NCI-H524 treated with DMSO at 0.1 percent for 48 hours (cell line): ENCODE results near the gene PIK3C2G.

Experiments
- DNase-seq: peaks from one replicate; lab custom pipeline; 2025; lab: John Stamatoyannopoulos, UW

PIK3C2G gene

DNA sequence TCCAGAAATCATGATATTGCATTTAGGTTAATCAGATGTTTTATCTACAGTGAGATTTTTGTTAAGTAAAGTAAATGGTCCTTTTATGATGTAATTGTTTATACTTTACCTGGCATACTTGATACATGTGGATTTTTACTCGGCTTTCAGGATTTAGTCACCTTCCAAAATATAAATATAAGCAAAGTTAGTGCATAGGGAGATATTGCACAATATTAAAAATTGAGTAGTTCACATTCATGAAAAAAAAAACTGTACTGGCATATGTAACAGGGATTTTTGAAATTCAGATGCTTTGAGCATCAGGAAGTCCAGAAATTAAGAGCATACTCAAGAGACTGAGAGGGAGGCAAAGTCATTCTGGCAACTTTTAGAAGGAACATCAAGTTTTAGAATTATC lies 303.0 kb downstream of the PIK3C2G start:
- DNase-seq = no peak

GRCh38 chr12:18567787-18568186 lies 306.5 kb downstream of the PIK3C2G start:
- peak; percentile 43 for DNase-seq

- no peak for DNase-seq
These were observed 309.2 kb downstream of the PIK3C2G start for GRCh38 chr12:18570543-18570942.

DNA sequence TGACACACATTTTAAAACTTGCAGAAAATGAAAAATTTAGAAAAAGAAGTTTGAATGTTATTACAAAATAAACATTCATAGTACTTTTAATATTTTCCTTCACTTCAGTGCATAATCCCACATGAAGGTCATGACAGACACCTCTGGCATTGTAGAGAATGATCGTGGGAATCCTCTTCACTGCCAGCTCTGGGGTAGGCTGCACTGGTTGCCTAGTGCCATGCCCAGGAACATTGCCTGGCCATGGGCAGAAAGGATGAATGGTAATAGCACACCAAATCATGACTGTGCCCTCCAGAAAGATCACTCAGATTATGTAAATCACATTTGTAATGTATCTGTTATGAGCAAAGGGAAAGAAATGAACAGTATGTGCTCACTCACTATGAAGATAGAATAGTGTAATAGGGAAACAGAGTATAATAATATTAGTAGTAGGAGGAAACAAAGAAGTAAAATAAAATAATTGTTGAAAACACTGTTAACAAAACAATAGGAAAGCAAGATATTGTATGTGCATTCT lies 314.8 kb downstream of the PIK3C2G start:
- no peak for DNase-seq

DNA sequence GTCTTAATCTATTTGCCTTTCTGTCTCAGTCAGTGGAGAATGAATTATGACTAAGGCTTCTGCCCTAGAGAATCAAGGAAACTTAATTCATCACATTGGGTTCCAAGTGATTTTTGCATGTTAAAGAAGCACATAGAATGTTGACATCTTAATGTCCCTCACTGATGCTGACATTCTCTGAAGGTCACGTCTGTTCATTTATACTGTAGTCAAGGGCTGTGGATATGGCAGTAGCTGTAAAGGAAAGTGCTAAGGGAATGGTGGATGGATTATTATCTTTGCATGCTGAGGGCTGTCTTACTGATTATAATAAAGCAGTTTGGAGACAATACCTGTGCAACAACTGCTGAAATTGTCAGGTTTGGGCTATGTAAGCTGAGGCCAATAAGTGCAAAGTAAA lies 315.3 kb downstream of the PIK3C2G start:
- DNase-seq = no peak

DNA sequence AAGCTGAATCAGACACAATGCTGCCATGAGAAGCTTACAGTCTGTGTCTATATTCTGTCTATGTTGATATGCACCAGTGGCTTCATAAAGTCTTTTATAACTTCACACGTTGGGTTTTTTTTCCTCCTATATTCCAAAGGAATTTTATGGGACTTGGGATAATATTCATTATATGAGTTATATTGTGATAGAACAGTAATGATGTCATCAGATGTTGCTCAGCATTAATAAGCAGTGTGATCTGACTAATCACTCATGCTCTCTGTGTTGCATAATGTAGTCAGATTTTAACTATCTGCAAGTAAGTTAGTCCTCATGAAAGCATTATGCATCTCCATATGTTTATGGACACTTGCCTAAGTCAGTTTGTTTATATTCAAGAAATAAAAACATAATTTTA lies 316.9 kb downstream of the PIK3C2G start:
- no peak for DNase-seq

- DNase-seq = peak; percentile 14
These were observed 319.0 kb downstream of the PIK3C2G start for GRCh38 chr12:18580291-18580690.

DNA sequence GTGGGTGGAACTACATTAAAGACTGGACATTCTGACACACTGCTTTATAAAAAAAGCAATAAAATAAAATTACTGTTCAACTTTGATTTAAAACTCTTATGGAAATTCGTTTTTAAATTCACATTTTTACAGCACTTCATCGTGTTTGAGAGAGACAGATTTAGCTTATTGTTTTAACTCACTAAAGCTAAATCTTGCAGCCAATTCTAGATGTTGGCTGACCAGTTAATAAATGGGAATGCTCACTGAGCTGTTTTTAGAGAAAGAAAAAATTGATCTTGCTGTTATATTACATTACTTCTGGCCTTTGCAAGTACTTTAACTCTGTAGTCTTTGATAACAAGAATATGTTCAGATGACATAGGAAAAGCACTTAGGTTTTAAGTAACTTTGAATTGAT lies 319.4 kb downstream of the PIK3C2G start:
- DNase-seq = no peak

DNA sequence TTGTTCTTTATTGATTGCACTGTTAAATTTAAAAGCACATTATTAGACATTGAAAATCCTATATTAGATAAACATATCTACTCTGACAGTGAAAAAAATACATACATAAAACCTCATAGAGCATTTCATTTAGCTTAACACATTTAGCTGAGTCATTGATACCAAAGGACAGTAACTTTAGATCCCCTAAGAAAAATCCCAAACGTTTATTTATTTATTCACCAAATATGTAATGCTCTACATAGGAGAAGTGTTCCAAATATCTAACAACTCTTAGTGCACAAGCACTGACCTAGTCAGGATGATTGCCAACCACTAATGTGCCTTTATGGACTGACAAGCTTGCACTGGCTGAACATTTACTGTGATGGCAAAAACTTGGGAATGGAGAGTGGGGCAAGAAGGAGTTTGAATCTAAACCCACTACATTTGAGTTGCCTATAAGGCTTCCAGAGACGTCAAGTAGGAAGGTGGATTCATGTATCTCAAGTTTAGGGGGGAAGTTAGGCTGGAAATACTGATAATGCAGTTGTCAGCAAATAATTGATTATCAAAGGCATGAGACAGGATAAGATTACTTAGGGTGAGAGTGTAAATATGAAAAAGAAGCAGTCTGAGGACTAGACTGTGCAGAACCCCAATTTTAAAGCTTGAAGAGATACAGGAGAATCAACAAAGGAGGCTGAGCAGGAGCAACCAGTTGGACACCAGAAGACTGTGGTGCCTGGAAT lies 320.1 kb downstream of the PIK3C2G start:
- DNase-seq = no peak

GRCh38 chr12:18583655-18584054 lies 322.3 kb downstream of the PIK3C2G start:
- DNase-seq = no peak

DNA sequence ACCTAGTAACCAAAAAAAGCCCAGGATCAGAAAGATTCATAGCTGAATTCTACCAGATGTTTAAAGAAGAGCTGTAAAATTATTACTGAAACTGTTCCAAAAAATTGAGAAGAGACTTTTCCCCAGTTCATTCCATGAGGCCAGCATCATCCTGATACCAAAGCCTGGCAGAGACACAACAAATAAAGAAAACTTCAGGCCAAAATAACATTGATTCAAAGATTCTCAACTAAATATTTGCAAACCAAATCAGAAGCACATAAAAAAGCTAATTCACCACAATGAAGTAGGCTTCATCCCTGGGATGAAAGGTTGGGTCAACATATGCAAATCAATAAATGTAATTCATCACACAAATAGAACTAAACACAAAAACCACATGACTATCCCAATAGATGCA lies 325.3 kb downstream of the PIK3C2G start:
- no peak for DNase-seq

DNA sequence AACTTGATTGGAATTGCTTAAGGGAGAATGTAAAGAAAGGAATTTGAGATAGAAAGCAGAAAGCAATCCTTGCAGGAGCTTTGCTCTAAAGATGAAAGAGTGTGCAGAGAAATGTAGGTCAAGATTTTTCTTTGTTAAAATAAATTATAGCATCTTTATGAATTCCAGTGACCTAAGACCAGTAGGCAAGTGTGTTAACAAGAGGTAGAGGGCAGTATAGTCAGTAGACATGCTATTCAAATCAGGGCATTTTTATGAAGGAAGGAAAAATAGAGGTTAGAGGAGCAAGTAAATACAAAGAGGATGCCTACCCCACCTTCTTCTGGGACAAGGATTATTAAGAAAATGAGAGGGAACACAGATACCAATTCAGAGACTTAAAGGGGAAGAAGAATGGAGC lies 328.0 kb downstream of the PIK3C2G start:
- no peak for DNase-seq

DNA sequence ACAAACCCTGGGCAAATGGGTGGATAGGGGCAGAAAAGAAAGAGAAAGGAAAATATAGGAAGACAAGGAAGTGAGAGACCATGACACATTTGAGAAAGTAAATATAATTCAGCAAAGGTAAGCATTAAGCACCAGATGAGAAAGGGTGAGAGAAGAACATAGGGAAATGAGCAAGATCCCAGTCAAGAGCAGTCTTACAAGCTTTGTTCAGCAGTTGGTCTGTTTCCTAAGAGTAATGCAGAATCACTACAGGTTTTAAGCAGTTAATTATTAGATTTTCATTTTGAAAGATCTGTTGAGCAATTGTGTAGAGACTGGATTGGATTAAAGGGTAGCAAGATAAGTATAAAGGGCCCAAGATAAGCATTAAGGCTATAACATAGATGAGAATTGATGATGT lies 330.2 kb downstream of the PIK3C2G start:
- DNase-seq = no peak

GRCh38 chr12:18595412-18595811 lies 334.1 kb downstream of the PIK3C2G start:
- no peak for DNase-seq

DNA sequence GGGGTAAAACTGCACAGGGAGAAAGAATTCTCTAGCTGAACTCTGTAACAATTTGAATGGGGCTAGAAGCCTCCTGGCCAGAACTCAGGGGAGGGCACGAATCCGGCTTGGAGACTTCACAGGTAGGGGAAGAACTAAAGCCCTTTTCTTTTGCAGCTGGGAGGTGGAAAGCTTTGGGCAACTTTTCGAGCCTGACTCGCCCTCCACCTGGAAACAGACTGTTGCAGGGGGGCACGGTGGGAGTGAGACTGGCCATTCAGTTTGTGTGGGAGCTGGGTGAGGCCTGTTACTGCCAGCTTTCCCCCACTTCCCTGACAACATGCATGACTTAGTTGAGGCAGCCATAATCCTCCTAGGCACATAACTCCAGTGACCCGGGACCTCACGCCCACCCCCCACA lies 340.6 kb downstream of the PIK3C2G start:
- DNase-seq = no peak

DNA sequence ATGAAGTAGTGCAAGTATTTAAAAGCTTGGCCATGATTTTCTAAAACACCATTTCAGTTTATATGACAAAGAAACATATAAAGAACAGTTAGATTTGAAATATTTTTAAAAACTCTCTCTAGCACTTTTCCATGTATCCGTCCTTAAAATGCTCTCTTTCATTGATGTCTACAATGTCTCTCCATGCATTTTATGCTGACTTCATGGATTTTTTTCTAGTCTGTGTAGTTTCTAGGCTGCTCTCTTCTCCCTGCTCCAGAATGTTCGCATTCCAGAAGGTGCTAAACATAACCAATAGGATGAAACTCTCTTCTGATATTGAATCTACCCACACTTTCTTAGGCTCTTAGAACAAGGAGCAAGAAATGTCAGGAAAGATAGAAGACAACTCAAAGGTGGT lies 351.7 kb downstream of the PIK3C2G start:
- DNase-seq = no peak

DNA sequence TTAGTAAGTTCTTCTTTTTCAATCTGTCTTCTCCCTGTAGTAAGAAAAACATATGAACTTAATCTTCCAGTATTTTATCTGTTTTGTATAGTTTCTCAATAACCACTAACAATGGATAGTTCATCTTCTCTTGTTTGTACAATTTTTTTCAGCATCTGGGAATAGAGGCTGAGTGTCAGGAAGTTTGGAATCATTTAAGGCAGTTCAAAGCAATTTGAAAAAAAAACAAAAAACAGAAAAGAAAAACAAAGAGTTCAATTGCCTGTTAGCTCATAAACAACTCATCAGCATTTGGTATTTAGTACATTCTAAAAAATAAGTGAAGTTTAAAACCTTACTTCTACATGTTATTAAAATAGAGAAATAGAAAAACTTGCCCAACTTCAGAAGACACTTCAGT lies 359.7 kb downstream of the PIK3C2G start:
- DNase-seq = no peak

- DNase-seq = no peak
These were observed 368.1 kb downstream of the PIK3C2G start for GRCh38 chr12:18629445-18629844.

- DNase-seq = no peak
These were observed 368.6 kb downstream of the PIK3C2G start for GRCh38 chr12:18629916-18630315.

GRCh38 chr12:18631339-18631738 lies 370.0 kb downstream of the PIK3C2G start:
- no peak for DNase-seq

GRCh38 chr12:18632848-18633247 lies 371.5 kb downstream of the PIK3C2G start:
- no peak for DNase-seq

GRCh38 chr12:18634382-18634781 lies 373.1 kb downstream of the PIK3C2G start:
- DNase-seq = no peak

DNA sequence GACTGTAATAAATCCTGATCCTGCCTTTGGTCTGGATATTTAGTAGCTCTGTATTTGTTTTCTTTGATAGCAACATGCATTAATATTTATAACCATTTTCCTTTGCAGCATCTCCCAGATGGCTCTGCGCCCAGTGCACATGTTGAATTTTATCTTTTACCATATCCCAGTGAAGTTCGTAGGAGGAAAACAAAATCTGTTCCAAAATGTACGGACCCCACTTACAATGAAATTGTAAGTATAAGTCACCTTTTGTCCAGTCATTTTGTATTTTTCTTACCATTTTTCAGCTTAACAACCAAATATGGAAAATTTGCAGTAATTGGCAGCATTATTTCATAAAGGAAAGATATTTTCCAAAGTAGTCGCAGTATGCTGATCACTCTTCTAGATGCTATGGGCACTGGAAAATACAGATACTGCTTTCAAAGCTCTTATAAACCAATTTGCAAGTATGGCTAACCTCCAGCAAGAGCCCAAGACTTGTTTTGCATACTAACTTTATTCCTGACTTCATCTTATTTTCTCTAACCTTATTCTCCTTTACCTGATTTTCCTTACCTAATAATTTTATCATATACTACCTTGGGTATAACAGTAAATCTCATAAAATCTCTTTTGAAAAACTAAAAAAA lies 379.1 kb downstream of the PIK3C2G start:
- no peak for DNase-seq

DNA sequence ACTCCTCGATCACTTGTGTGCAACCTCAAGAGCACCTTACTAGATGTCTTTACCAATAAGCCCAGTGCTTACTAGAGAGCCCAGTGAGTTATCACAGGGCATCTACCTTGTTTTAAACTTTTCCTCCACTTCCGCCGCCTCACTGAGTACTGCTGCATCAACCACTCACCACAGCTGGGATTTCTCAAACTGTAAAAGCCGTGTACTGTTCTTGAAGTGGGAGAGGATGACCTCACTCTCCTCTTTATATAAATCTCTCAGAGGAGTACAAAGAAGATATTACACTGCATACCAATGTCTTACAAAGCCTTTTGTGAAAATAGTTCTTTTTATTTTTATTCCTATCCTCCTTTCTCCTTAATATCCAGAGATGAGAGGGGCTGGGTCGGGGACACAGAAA lies 382.4 kb downstream of the PIK3C2G start:
- no peak for DNase-seq
